Heart left ventricle (tissue), 13 donors: ENCODE results near the gene CACNA2D1.

Source experiments
- CTCF ChIP-seq, 12 donors: fragments of 200-600 bp; sonication (generic) in 4 of 12; IDR thresholded peaks; one replicate each; pipeline versions ENCODE4 v1.5.0 to v1.8.0; 2018 to 2022; ENCODE audit warnings: antibody characterized with exemption in 12 of 12, mild to moderate bottlenecking in 5 of 12
- POLR2A ChIP-seq, 2 donors: fragments of 450-650 bp; IDR thresholded peaks; one replicate each; pipeline ENCODE4 v1.6.1; 2017; ENCODE audit warnings: antibody characterized with exemption in 2 of 2, mild to moderate bottlenecking in 2 of 2, moderate library complexity in 2 of 2
- donor health status: ischemic (EF 13 %, LVEDD 7.1; RV severe dilation, severe dysfunction).
- donor health status: DM: no; HTN: yes; CAD: no.
- donor health status: DM: no; HTN: no; CAD: no.
- donor health status: ischemic (EF 25% LVEDD 6.9; RV normal size, moderate dysfunction).
- donor health status: ischemic (EF 25% LVEDD 5.7; RV mildly dilated, moderate dysfunction).
- donor health status: ischemic (EF 35%, LVEDD 5.7; RV mildly dilated, moderate dysfunction).
- donor health status: nonischemic (EF 11% LVEDD 7.7; RV severe dilation, severe dysfunction).
- donor health status: DM: yes; HTN: yes; CAD: no.
- donor health status: PGD.
- donor health status: ischemic (EF 29% LVEDD 5.4; RV normal size, mild dysfunction).
- donor health status: nonischemic (EF 23%, LVEDD 6.1; RV moderate dilation, normal function).

- no peak for TF ChIP-seq CTCF (IDR thresholded peaks at IDR 0.05)
- no peak for TF ChIP-seq POLR2A (IDR thresholded peaks at IDR 0.05)
Observed at GRCh38 chr7:82293467-82293866, 150.1 kb downstream of the CACNA2D1 start.
